K562 (cell line): ENCODE results near the gene ITGAD. TPM values are rescaled to one million over a fixed set of nuclear protein-coding genes. Genes with fewer than 3 reads are reported as not detected.

Experiments
- ATAC-seq: fragments of 200-7000 bp; cut with Tn5 transposase; 3 replicates; pipeline ENCODE4 v1.9.1; 2020; ENCODE audit warnings: moderate library complexity
- BruUV-seq: library from RNA; stranded (reverse); fragments of 400-500 nt; replicated peaks from 2 replicates; lab custom pipeline; 2021; lab: Mats Ljungman, UMichigan
- CTCF ChIA-PET: fragments of 300-600 bp; formaldehyde crosslinking; extraction: SDS; loops from one replicate; lab custom pipeline; 2021; ENCODE audit warnings: low intra/inter-chr PET ratio; lab: Yijun Ruan, JAX
- POLR2A ChIA-PET: fragments of 300-600, 350-650 bp; sonication (Branson Sonifier 250); formaldehyde crosslinking; extraction: SDS; loops from one replicate; lab custom pipeline; 2021; ENCODE audit warnings: antibody characterized with exemption, inconsistent platforms; lab: Yijun Ruan, JAX
- DNase-seq, 4 experiments: peaks; one replicate each; pipeline versions ENCODE4 v3.0.0 to v3.0.0-alpha.2; 2011 to 2018; ENCODE audit warnings: low spot score in 3 of 4, mixed read lengths in 3 of 4; ENCODE audit errors: extremely low read depth in 1 of 4
- FAIRE-seq: peaks from 2 replicates; lab custom pipeline; 2011; peaks lifted over from hg19 to GRCh38; lab: Jason Lieb, UNC
- H2AFZ ChIP-seq: 2 replicates; pipeline ENCODE4 v1.6.0; 2011; ENCODE audit warnings: low read depth, low read length, control low read depth, inconsistent platforms
- H3K27ac ChIP-seq: fragments of 200-600 bp; 3 replicates; pipeline ENCODE4 v1.8.0; 2011; ENCODE audit warnings: low read depth, mild to moderate bottlenecking, control low read depth, inconsistent platforms, low read length, moderate library complexity, mixed read lengths; ENCODE audit errors: extremely low read depth
- H3K27me3 ChIP-seq, 2 experiments: fragments of 300-600 bp in 1 of 2; 2 replicates in 1 of 2; 3 replicates in 1 of 2; pipeline versions ENCODE4 v1.6.0 to v1.8.0; 2011; ENCODE audit warnings: inconsistent platforms in 2 of 2, low read length in 2 of 2, mild to moderate bottlenecking in 1 of 2, mixed read lengths in 1 of 2, moderate library complexity in 1 of 2; ENCODE audit not compliant: control insufficient read depth in 2 of 2, insufficient read depth in 2 of 2
- H3K36me3 ChIP-seq: fragments of 300-600 bp; 3 replicates; pipeline ENCODE4 v1.8.0; 2011; ENCODE audit warnings: mild to moderate bottlenecking, low read length, inconsistent platforms; ENCODE audit not compliant: control insufficient read depth, insufficient read depth
- H3K4me1 ChIP-seq, 2 experiments: fragments of 200-600 bp in 1 of 2; replicated peaks in 1 of 2; 2 replicates in 1 of 2; 3 replicates in 1 of 2; pipeline versions ENCODE4 v1.5.1 to v1.8.0; 2011; ENCODE audit warnings: inconsistent platforms in 2 of 2, low read length in 2 of 2, mild to moderate bottlenecking in 1 of 2, mixed read lengths in 1 of 2, moderate library complexity in 1 of 2; ENCODE audit not compliant: control insufficient read depth in 2 of 2, insufficient read depth in 2 of 2
- H3K4me2 ChIP-seq: 2 replicates; pipeline ENCODE4 v1.6.1; 2011; ENCODE audit warnings: low read length, control low read depth, inconsistent platforms, mixed read lengths; ENCODE audit not compliant: insufficient read depth
- H3K4me3 ChIP-seq: fragments of 200-600 bp; sonication (generic), shearing (Covaris generic); 2 replicates; pipeline ENCODE4 v1.5.1; 2016; ENCODE audit warnings: control low read depth, inconsistent platforms
- H3K79me2 ChIP-seq: fragments of 200-600 bp; 3 replicates; pipeline ENCODE4 v1.8.0; 2011; ENCODE audit warnings: low read length, inconsistent platforms; ENCODE audit not compliant: control insufficient read depth, insufficient read depth
- H3K9ac ChIP-seq, 2 experiments: 2 replicates each; pipeline versions ENCODE4 v1.6.0 to v1.6.1; 2011; ENCODE audit warnings: low read depth in 2 of 2, low read length in 2 of 2, control low read depth in 1 of 2, inconsistent platforms in 1 of 2, mild to moderate bottlenecking in 1 of 2, mixed read lengths in 1 of 2; ENCODE audit not compliant: insufficient read depth in 1 of 2
- H3K9me1 ChIP-seq: one replicate; pipeline ENCODE4 v1.6.0; 2011; ENCODE audit warnings: inconsistent platforms, mild to moderate bottlenecking, low read length, moderate library complexity; ENCODE audit not compliant: control insufficient read depth, insufficient read depth
- H3K9me3 ChIP-seq: replicated peaks from 2 replicates; pipeline ENCODE4 v1.5.1; 2011; ENCODE audit warnings: low read depth, low read length, inconsistent platforms; ENCODE audit not compliant: control insufficient read depth, insufficient read depth
- H4K20me1 ChIP-seq: replicated peaks from 2 replicates; pipeline ENCODE4 v1.6.1; 2011; ENCODE audit warnings: low read length, inconsistent platforms, mixed read lengths; ENCODE audit not compliant: control insufficient read depth, insufficient read depth
- ARNT ChIP-seq, 2 experiments: fragments of 450-650 bp; IDR thresholded peaks; 2 replicates each; pipeline ENCODE4 v1.6.1; 2016; ENCODE audit warnings: mild to moderate bottlenecking in 1 of 2
- CXXC5 ChIP-seq: fragments of 250-450 bp; sonication (Bioruptor Pico); IDR thresholded peaks from 2 replicates; pipeline ENCODE4 v1.8.0; 2022; ENCODE audit warnings: inconsistent platforms, mild to moderate bottlenecking, moderate library complexity
- ELF1 ChIP-seq: fragments of 200-800 bp; sonication (Bioruptor generic); IDR thresholded peaks from 2 replicates; pipeline ENCODE4 v1.6.1; 2016; ENCODE audit warnings: missing genetic modification characterization, missing compliant biosample characterization
- HSF4 ChIP-seq: fragments of 250-450 bp; sonication (Bioruptor Pico); IDR thresholded peaks from 2 replicates; pipeline ENCODE4 v2.1.2; 2022; ENCODE audit warnings: mild to moderate bottlenecking, moderate library complexity, borderline replicate concordance
- MCM5 ChIP-seq: fragments of 450-650 bp; IDR thresholded peaks from 2 replicates; pipeline ENCODE4 v1.6.1; 2016; ENCODE audit warnings: low read depth
- MTA1 ChIP-seq: fragments of 450-650 bp; IDR thresholded peaks from 2 replicates; pipeline ENCODE4 v1.6.1; 2017; ENCODE audit warnings: borderline replicate concordance
- NR4A1 ChIP-seq, 2 experiments: fragments of 250-450 bp in 1 of 2; fragments of 450-650 bp in 1 of 2; sonication (Bioruptor Pico) in 1 of 2; IDR thresholded peaks; 2 replicates each; pipeline versions ENCODE4 v1.4.0 to v1.6.1; 2016 to 2020; ENCODE audit warnings: mild to moderate bottlenecking in 2 of 2, missing compliant biosample characterization in 1 of 2, missing genetic modification characterization in 1 of 2, moderate library complexity in 1 of 2
- RBM25 ChIP-seq: fragments of 200-400 bp; formaldehyde crosslinking; IDR thresholded peaks from 2 replicates; pipeline ENCODE4 v1.6.1; 2018; ENCODE audit warnings: low read length, low read depth, moderate library complexity; ENCODE audit not compliant: severe bottlenecking
- RFX7 ChIP-seq: fragments of 250-450 bp; sonication (Bioruptor Pico); IDR thresholded peaks from 2 replicates; pipeline ENCODE4 v1.5.1; 2021; ENCODE audit warnings: mild to moderate bottlenecking
- SMAD2 ChIP-seq: fragments of 150-350 bp; IDR thresholded peaks from 2 replicates; pipeline ENCODE4 v1.6.1; 2014; ENCODE audit warnings: low read depth, mild to moderate bottlenecking, low read length
- TCF7L2 ChIP-seq: fragments of 150-350 bp; IDR thresholded peaks from 2 replicates; pipeline ENCODE4 v1.6.1; 2016; ENCODE audit warnings: low read depth, mild to moderate bottlenecking, low read length, moderate library complexity
- XRCC4 ChIP-seq: IDR thresholded peaks from one replicate; pipeline ENCODE4 v1.6.1; 2011; ENCODE audit not compliant: insufficient read depth, insufficient read length; ENCODE audit errors: extremely low read depth
- YBX1 ChIP-seq: fragments of 450-650 bp; IDR thresholded peaks from 2 replicates; pipeline ENCODE4 v1.7.1; 2016; ENCODE audit warnings: mild to moderate bottlenecking
- ZNF766 ChIP-seq: fragments of 200-800 bp; sonication (Bioruptor generic); conservative IDR thresholded peaks from 2 replicates; pipeline ENCODE4 v1.6.1; 2016; ENCODE audit warnings: missing genetic modification characterization, missing compliant biosample characterization
- WGBS: fragments of 100-300 bp; shearing (Covaris generic); methylation state at CpG from one replicate; pipeline ENCODE4 v1.1.6; 2016; ENCODE audit warnings: low coverage, mixed read lengths; ENCODE audit not compliant: insufficient coverage; ENCODE audit errors: missing lambda C conversion rate; 5-methylcytosine and 5-hydroxymethylcytosine counted together
- in situ Hi-C: fragments of 300-500 bp; cut with MboI; formaldehyde crosslinking; loops from 4 replicates; pipeline ENCODE4 v1.15.0; 2018; ENCODE audit warnings: inconsistent platforms, mixed read lengths
- intact Hi-C: fragments of 100-400 bp; cut with micrococcal nuclease; formaldehyde crosslinking; loops from 2 replicates; pipeline ENCODE4 v1.14.2; 2022
- polyA plus RNA-seq, 8 experiments: library from polyadenylated mRNA; depleted of rRNA in 4 of 8; stranded (reverse) in 5 of 8; unstranded in 3 of 8; fragments of >200 nt; fragmentation: Nextera tagmentation in 2 of 8; fragmentation: Illumina TruSeq in 1 of 8; extraction: Ambion mirVana in 2 of 8; extraction: Trizol in 1 of 8; gene quantifications; 2 replicates each; pipeline versions ENCODE4 v1.2.1 to v1.2.3, GENCODE V29; 2011 to 2014; ENCODE audit warnings: inconsistent platforms in 1 of 8, missing spikeins in 1 of 8
- total RNA-seq, 7 experiments: library from RNA; depleted of rRNA in 6 of 7; stranded (reverse); fragments of >200 nt in 6 of 7; fragmentation: Illumina TruSeq in 2 of 7; extraction: Trizol in 2 of 7; gene quantifications; 2 replicates each; pipeline versions ENCODE4 v1.2.1 to v1.2.3, GENCODE V29; 2011 to 2021; ENCODE audit warnings: low replicate concordance in 1 of 7
- TF ChIP-seq, protein P1 (sequence below): fragments of 450-650 bp; formaldehyde crosslinking; IDR thresholded peaks from 2 replicates; pipeline ENCODE4 v1.4.0; 2020; ENCODE audit warnings: mild to moderate bottlenecking, moderate library complexity

ITGAD gene
- total and polyA plus RNA-seq, 9 of the 15 experiments (the other 6 are each of a cell fraction or from before 2014, with no cell fraction given): not detected

DNA sequence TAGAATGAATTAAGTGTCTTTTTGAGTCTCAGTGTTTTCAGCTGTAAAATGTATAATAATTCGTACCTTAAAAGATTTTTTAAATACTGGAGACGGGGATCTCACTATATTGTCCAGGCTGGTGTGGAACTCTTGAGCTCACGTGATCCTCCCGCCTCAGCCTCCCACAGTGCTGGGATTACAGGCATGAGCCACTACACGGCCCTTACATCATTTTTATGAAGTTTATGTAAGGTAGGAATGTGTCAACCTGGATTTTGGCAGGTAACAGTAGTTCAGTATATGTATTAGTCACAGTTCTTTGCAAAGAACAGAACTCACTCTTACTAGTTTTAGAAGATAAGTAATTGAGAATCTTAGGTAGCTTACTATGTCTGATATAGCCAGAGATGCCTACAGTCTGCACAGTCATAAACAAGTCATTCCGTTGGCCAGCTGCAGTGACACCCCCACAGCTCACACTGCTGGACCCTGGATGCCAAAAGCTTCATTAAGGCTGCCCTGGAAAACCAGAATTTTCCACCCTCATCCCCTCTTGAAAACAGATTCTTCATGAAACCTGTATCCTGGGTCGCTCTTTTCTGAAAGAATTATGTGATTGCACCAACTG lies 35.6 kb downstream of the ITGAD start:
- H4K20me1 ChIP-seq: no peaks in the 10 kb centered on the region
- no peak overlapping the region for H3K27ac ChIP-seq
- intact Hi-C loops: no loop called here
- no peaks in the 10 kb centered on the region for H3K36me3 ChIP-seq
- TF ChIP-seq RBM25 (peak; percentile 12), MCM5 (no peak)
- WGBS: 9% methylated on average over 7 of the region's 7 CpGs
- ATAC-seq (no peak), DNase-seq (no peak), FAIRE-seq (no peak)
- peaks cover 0 to 12% of the 10 kb centered on the region in 2 experiments; a peak in 2 of 5 replicates for H3K4me1 ChIP-seq
- no peak overlapping the region for H2AFZ ChIP-seq
- H3K27me3 ChIP-seq: peaks cover 6 to 11% of the 10 kb centered on the region in 2 experiments; a peak in 4 of 5 replicates
- in situ Hi-C loops: loop anchor here (25.0 kb wide), 1 partner anchor 441 kb away; the partner anchor contains the start of gene HSD3B7
- no TSS peak for BruUV-seq
- ChIA-PET CTCF (no interaction called here), POLR2A (interaction anchor here (0.6 to 1.2 kb wide), 3 partner anchors 12 to 444 kb away, joined by 3 read pairs; partner anchors contain the start of gene HSD3B7)
- H3K4me2 ChIP-seq: no peak overlapping the region
- H3K9me3 ChIP-seq: no peaks in the 10 kb centered on the region
- H3K4me3 ChIP-seq: no peak overlapping the region
- H3K9ac ChIP-seq: no peak overlapping the region
- no peaks in the 10 kb centered on the region for H3K9me1 ChIP-seq
- H3K79me2 ChIP-seq: no peaks in the 10 kb centered on the region

DNA sequence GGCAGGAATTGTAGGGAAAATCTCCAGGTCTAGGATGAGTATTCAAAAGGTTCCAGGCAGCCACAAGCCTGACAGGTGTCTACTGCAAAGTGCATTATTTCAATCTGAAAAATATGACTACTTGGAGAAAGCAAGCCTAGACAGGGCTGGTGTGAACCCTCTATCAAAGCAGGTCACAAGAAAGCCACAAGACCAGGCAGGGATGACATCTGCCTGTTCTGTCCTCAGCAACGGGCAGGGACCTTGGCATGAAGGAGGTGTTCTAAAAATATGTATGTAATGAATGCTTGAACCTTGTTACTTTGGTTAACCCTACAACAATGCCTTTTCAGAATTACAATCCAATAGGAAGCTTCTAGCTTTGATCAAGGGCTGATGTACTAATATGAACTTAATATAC lies 36.2 kb downstream of the ITGAD start:
- FAIRE-seq (no peak), ATAC-seq (no peak), DNase-seq (no peak)
- H3K27me3 ChIP-seq: peaks cover 5% of the 10 kb centered on the region in 2 experiments; a peak in 4 of 5 replicates
- no peak overlapping the region for H3K9ac ChIP-seq
- no peak overlapping the region for H3K4me3 ChIP-seq
- H3K79me2 ChIP-seq: no peaks in the 10 kb centered on the region
- ChIA-PET POLR2A (interaction anchor here (1.2 kb wide), 1 partner anchor 13 kb away, joined by 3 read pairs; no protein-coding TSS in a partner anchor), CTCF (no interaction called here)
- H3K4me1 ChIP-seq: peaks cover 0 to 10% of the 10 kb centered on the region in 2 experiments; a peak in 2 of 5 replicates
- in situ Hi-C loops: loop anchor here (25.0 kb wide), 1 partner anchor 442 kb away; the partner anchor contains the start of gene HSD3B7
- no TSS peak for BruUV-seq
- H3K9me1 ChIP-seq: no peaks in the 10 kb centered on the region
- H2AFZ ChIP-seq: no peak overlapping the region
- 0% methylated on average over 1 of the region's 1 CpG for WGBS
- H3K36me3 ChIP-seq: no peaks in the 10 kb centered on the region
- H3K9me3 ChIP-seq: no peaks in the 10 kb centered on the region
- H3K4me2 ChIP-seq: no peak overlapping the region
- H4K20me1 ChIP-seq: no peaks in the 10 kb centered on the region
- intact Hi-C loops: no loop called here
- H3K27ac ChIP-seq: no peak overlapping the region
- TF ChIP-seq ELF1 (tag) (no peak), YBX1 (no peak), ZNF766 (no peak), MTA1 (no peak), CXXC5 (no peak), SMAD2 (no peak), RFX7 (no peak), TCF7L2 (no peak), NR4A1 (CRISPR knock-in tag; IDR thresholded peaks at IDR 0.05) (no peak), NR4A1 (tag; IDR thresholded peaks at IDR 0.05) (no peak), XRCC4 (no peak), ARNT (IDR thresholded peaks at IDR 0.05) (no peak), HSF4 (CRISPR knock-in tag) (no peak)
- TF ChIP-seq, protein P1, sequence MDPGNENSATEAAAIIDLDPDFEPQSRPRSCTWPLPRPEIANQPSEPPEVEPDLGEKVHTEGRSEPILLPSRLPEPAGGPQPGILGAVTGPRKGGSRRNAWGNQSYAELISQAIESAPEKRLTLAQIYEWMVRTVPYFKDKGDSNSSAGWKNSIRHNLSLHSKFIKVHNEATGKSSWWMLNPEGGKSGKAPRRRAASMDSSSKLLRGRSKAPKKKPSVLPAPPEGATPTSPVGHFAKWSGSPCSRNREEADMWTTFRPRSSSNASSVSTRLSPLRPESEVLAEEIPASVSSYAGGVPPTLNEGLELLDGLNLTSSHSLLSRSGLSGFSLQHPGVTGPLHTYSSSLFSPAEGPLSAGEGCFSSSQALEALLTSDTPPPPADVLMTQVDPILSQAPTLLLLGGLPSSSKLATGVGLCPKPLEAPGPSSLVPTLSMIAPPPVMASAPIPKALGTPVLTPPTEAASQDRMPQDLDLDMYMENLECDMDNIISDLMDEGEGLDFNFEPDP (CRISPR knock-in tag): no peak
